ENCODE data around the gene ZBTB46. TPM values are rescaled to one million over a fixed set of nuclear protein-coding genes. Genes with fewer than 3 reads are reported as not detected.
"Not testable (repeated sequence)": the region's sequence is repeated elsewhere in the genome, so short reads cannot be mapped to it uniquely, and the experiment has no call there.

ZBTB46 gene
- total RNA-seq, 6 experiments from 2014 or later = 1.2 to 4.2 (median 2.4) TPM

- H3K27me3 ChIP-seq = no peaks in the 10 kb centered on the region
- no peak overlapping the region for H3K4me3 ChIP-seq
- no peaks in the 10 kb centered on the region for H3K9me3 ChIP-seq
- no peak overlapping the region for H3K27ac ChIP-seq
- DNase-seq = no peak
- H3K36me3 ChIP-seq = peaks cover 0 to 65% (median 18%) of the 10 kb centered on the region in 4 donors
- TF ChIP-seq POLR2A (IDR thresholded peaks at IDR 0.05) (no peak), CTCF (IDR thresholded peaks at IDR 0.05) (no peak)
- WGBS (ENCODE audit: insufficient coverage, low coverage, low lambda C conversion rate, missing lambda C conversion rate) = 91% methylated on average over 19 of the region's 19 CpGs
- ATAC-seq = no peak
- no peaks in the 10 kb centered on the region for H3K4me1 ChIP-seq
- intact Hi-C loops (cut with DNase I) = no loop called here
Observed at GRCh38 chr20:63876489-63877036, 45.5 kb upstream of the ZBTB46 start.

- ATAC-seq; H3K9me3 ChIP-seq; DNase-seq; H3K27me3 ChIP-seq; intact Hi-C loops (cut with DNase I); H3K4me1 ChIP-seq; H3K4me3 ChIP-seq: not testable (repeated sequence)
- 62% methylated on average over 3 of the region's 7 CpGs for WGBS (ENCODE audit: insufficient coverage, low coverage, low lambda C conversion rate, missing lambda C conversion rate)
- Histone ChIP-seq H3K27ac (peak overlapping the region in 1 of 3 donors; percentile 80), H3K36me3 (peaks cover 6 to 87% (median 30%) of the 10 kb centered on the region in 4 donors)
Observed at GRCh38 chr20:63874241-63874640, 43.2 kb upstream of the ZBTB46 start.

- intact Hi-C loops (cut with DNase I) = no loop called here
- peak in 2 of 3 donors; percentile 63 to 74 for DNase-seq
- peaks cover 6 to 88% (median 31%) of the 10 kb centered on the region in 4 donors for H3K36me3 ChIP-seq
- no peaks in the 10 kb centered on the region for H3K9me3 ChIP-seq
- H3K4me1 ChIP-seq = no peaks in the 10 kb centered on the region
- ATAC-seq = peak; percentile 78 to 93 (median 88)
- H3K27ac ChIP-seq = peak overlapping the region in 2 of 3 donors; percentile 66 to 80
- no peaks in the 10 kb centered on the region for H3K27me3 ChIP-seq
- H3K4me3 ChIP-seq = no peak overlapping the region
- 53% methylated on average over 6 of the region's 14 CpGs for WGBS (ENCODE audit: insufficient coverage, low coverage, low lambda C conversion rate, missing lambda C conversion rate)
- no peak for TF ChIP-seq POLR2A (IDR thresholded peaks at IDR 0.05)
- no peak for TF ChIP-seq CTCF (IDR thresholded peaks at IDR 0.05)
Observed at GRCh38 chr20:63873477-63873971, 42.5 kb upstream of the ZBTB46 start.

- no peaks in the 10 kb centered on the region for H3K27me3 ChIP-seq
- no peak overlapping the region for H3K4me3 ChIP-seq
- DNase-seq (no peak), ATAC-seq (no peak)
- intact Hi-C loops (cut with DNase I) = no loop called here
- peaks cover 0 to 18% (median 3%) of the 10 kb centered on the region in 4 donors for H3K4me1 ChIP-seq
- H3K36me3 ChIP-seq = peaks cover 6 to 44% (median 13%) of the 10 kb centered on the region in 4 donors
- H3K27ac ChIP-seq = no peak overlapping the region
- 93% methylated on average over 5 of the region's 5 CpGs for WGBS (ENCODE audit: insufficient coverage, low coverage, low lambda C conversion rate, missing lambda C conversion rate)
- no peaks in the 10 kb centered on the region for H3K9me3 ChIP-seq
- no peak for TF ChIP-seq POLR2A (IDR thresholded peaks at IDR 0.05)
- no peak for TF ChIP-seq CTCF (IDR thresholded peaks at IDR 0.05)
Observed at GRCh38 chr20:63868264-63868663, 37.2 kb upstream of the ZBTB46 start.

GRCh38 chr20:63867042-63867441 is 36.0 kb upstream of the ZBTB46 start:
- H3K4me3 ChIP-seq; H3K27ac ChIP-seq; DNase-seq; ATAC-seq; H3K27me3 ChIP-seq; H3K9me3 ChIP-seq; intact Hi-C loops (cut with DNase I): not testable (repeated sequence)
- 96% methylated on average over 13 of the region's 13 CpGs for WGBS (ENCODE audit: insufficient coverage, low coverage, low lambda C conversion rate, missing lambda C conversion rate)
- Histone ChIP-seq H3K36me3 (peaks cover 6 to 39% (median 13%) of the 10 kb centered on the region in 4 donors), H3K4me1 (peaks cover 0 to 22% (median 5%) of the 10 kb centered on the region in 4 donors)
